HG02763 (cell line): ENCODE results near the gene BCL3.

Experiments
- ATAC-seq: cut with Tn5 transposase; IDR thresholded peaks from one replicate; pipeline ENCODE4 v1.9.1; 2021; ENCODE audit warnings: mild to moderate bottlenecking, moderate library complexity; ENCODE audit not compliant: unreplicated experiment

BCL3 gene

GRCh38 chr19:44785271-44785670 is 36.8 kb downstream of the BCL3 start:
- no peak for ATAC-seq

- no peak for ATAC-seq
Observed at GRCh38 chr19:44785993-44786392, 37.5 kb downstream of the BCL3 start.

- ATAC-seq = no peak
Observed at GRCh38 chr19:44788971-44789370, 40.5 kb downstream of the BCL3 start.

GRCh38 chr19:44789943-44790483 is 41.5 kb downstream of the BCL3 start:
- ATAC-seq = no peak

- no peak for ATAC-seq
Observed at GRCh38 chr19:44792281-44792680, 43.8 kb downstream of the BCL3 start.

- ATAC-seq = no peak
Observed at GRCh38 chr19:44794610-44795009, 46.1 kb downstream of the BCL3 start.

- no peak for ATAC-seq
Observed at GRCh38 chr19:44795398-44795987, 47.0 kb downstream of the BCL3 start.

- no peak for ATAC-seq
Observed at GRCh38 chr19:44796701-44797115, 48.2 kb downstream of the BCL3 start.

GRCh38 chr19:44799627-44800346 is 51.3 kb downstream of the BCL3 start:
- no peak for ATAC-seq

- no peak for ATAC-seq
Observed at GRCh38 chr19:44800461-44800860, 52.0 kb downstream of the BCL3 start.

- ATAC-seq = no peak
Observed at GRCh38 chr19:44803442-44804428, 55.2 kb downstream of the BCL3 start.

- no peak for ATAC-seq
Observed at GRCh38 chr19:44806291-44806690, 57.8 kb downstream of the BCL3 start.

- no peak for ATAC-seq
Observed at GRCh38 chr19:44807162-44807561, 58.7 kb downstream of the BCL3 start.

GRCh38 chr19:44807652-44808462 is 59.3 kb downstream of the BCL3 start:
- no peak for ATAC-seq

- ATAC-seq = no peak
Observed at GRCh38 chr19:44808463-44809371, 60.2 kb downstream of the BCL3 start, which contains the start of gene BCAM. TSS of gene BCAM (plus strand) at chr19:44809103. CDS start at chr19:44809125, 22 bp downstream.
